Brain microvascular endothelial cell (primary cell): Measurements from ENCODE around the gene AASDH.

Source experiments
- DNase-seq: peaks from one replicate; pipeline ENCODE4 v3.0.0-alpha.2; 2020
- H3K27ac ChIP-seq: fragments of 250-450 bp; sonication (Bioruptor Pico); 2 replicates; pipeline ENCODE4 v1.5.1; 2020; ENCODE audit warnings: mild to moderate bottlenecking, moderate library complexity
- H3K27me3 ChIP-seq: fragments of 250-450 bp; sonication (Bioruptor Pico); replicated peaks from 2 replicates; pipeline ENCODE4 v1.5.1; 2020; ENCODE audit warnings: mild to moderate bottlenecking
- H3K36me3 ChIP-seq: fragments of 250-450 bp; sonication (Bioruptor Pico); replicated peaks from 2 replicates; pipeline ENCODE4 v1.5.1; 2020; ENCODE audit warnings: mild to moderate bottlenecking
- H3K4me3 ChIP-seq: 2 replicates; pipeline ENCODE4 v1.5.1; 2011; ENCODE audit warnings: low read depth, mild to moderate bottlenecking, control low read depth, low read length, moderate library complexity
- CTCF ChIP-seq: IDR thresholded peaks from 2 replicates; pipeline ENCODE4 v1.5.1; 2011; ENCODE audit warnings: low read depth, mild to moderate bottlenecking, moderate library complexity, low read length, control low read depth, inconsistent platforms; ENCODE audit errors: missing control alignments
- in situ Hi-C: cut with HindIII; loops from 2 replicates; pipeline ENCODE4 v1.10.0; 2017; ENCODE audit warnings: low sequenced_read_pairs, low pct_ligation_motif_present

AASDH gene

GRCh38 chr4:56317749-56318148, 69.5 kb downstream of the AASDH start:
- no peak overlapping the region for H3K4me3 ChIP-seq
- H3K36me3 ChIP-seq, result no peaks in the 10 kb centered on the region
- no peak for DNase-seq
- in situ Hi-C loops, result no loop called here
- no peak overlapping the region for H3K27ac ChIP-seq
- H3K27me3 ChIP-seq, result no peaks in the 10 kb centered on the region
- TF ChIP-seq CTCF, result no peak

GRCh38 chr4:56316011-56316650, 71.2 kb downstream of the AASDH start:
- H3K36me3 ChIP-seq, result no peaks in the 10 kb centered on the region
- in situ Hi-C loops, result no loop called here

GRCh38 chr4:56315543-56315942, 71.7 kb downstream of the AASDH start:
- Histone ChIP-seq H3K4me3 (no peak overlapping the region), H3K27ac (no peak overlapping the region), H3K36me3 (no peaks in the 10 kb centered on the region), H3K27me3 (no peaks in the 10 kb centered on the region)
- TF ChIP-seq CTCF, result no peak
- no peak for DNase-seq
- in situ Hi-C loops, result no loop called here

More at GRCh38 chr4:56316011-56316650, 71.2 kb downstream of the AASDH start:
- TF ChIP-seq CTCF, result no peak
- DNase-seq, result no peak
- Histone ChIP-seq H3K4me3 (no peak overlapping the region), H3K27ac (no peak overlapping the region), H3K27me3 (no peaks in the 10 kb centered on the region)

GRCh38 chr4:56315041-56315440, 72.2 kb downstream of the AASDH start:
- no peak for TF ChIP-seq CTCF
- Histone ChIP-seq H3K27ac (no peak overlapping the region), H3K4me3 (no peak overlapping the region), H3K27me3 (no peaks in the 10 kb centered on the region), H3K36me3 (no peaks in the 10 kb centered on the region)
- in situ Hi-C loops, result no loop called here
- no peak for DNase-seq

DNA sequence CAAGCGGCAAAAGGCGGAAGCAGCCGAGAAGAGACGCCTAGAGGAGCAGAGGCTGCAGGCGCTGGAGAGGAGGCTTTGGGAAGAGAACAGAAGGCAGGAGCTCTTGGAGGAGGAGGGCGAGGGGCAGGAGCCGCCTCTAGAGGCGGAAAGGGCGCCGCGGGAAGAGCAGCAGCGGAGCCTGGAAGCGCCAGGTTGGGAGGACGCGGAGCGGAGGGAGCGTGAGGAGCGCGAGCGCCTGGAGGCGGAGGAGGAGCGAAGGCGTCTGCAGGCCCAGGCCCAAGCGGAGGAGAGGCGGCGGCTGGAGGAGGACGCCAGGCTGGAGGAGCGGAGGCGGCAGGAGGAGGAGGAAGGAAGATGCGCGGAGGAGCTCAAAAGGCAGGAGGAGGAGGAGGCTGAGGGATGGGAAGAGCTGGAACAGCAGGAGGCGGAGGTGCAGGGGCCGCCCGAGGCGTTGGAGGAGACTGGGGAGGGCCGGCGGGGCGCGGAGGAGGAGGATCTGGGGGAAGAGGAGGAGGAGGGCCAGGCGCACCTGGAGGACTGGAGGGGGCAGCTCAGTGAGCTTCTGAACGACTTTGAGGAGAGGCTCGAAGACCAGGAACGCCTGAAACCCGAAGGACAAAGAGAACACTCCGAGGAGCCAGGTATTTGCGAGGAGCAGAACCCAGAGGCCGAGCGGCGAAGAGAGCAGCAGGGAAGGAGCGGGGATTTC, 72.9 kb downstream of the AASDH start:
- TF ChIP-seq CTCF, result no peak
- in situ Hi-C loops, result no loop called here
- no peak for DNase-seq
- Histone ChIP-seq H3K27ac (no peak overlapping the region), H3K4me3 (no peak overlapping the region), H3K27me3 (no peaks in the 10 kb centered on the region), H3K36me3 (no peaks in the 10 kb centered on the region)
